Upper lobe of right lung (tissue), 1 donor: ENCODE data around the gene GPC3. TPM values are rescaled to one million over a fixed set of nuclear protein-coding genes. Genes with fewer than 3 reads are reported as not detected.
A peak's percentile ranks its signal among the peaks of the same experiment; 100 is the strongest.

ENCODE experiments used
- ATAC-seq: fragments of 200-7000 bp; cut with Tn5 transposase; one replicate; pipeline ENCODE4 v1.9.1; 2020; ENCODE audit warnings: mild to moderate bottlenecking, moderate library complexity
- DNase-seq: peaks from one replicate; pipeline ENCODE4 v3.0.0-alpha.2; 2020
- H3K27ac ChIP-seq: fragments of 200-600 bp; one replicate; pipeline ENCODE4 v1.8.0; 2022
- H3K27me3 ChIP-seq: fragments of 200-600 bp; one replicate; pipeline ENCODE4 v1.8.0; 2022; ENCODE audit warnings: mild to moderate bottlenecking
- H3K36me3 ChIP-seq: fragments of 200-600 bp; one replicate; pipeline ENCODE4 v1.8.0; 2022
- H3K4me1 ChIP-seq: fragments of 200-600 bp; one replicate; pipeline ENCODE4 v1.8.0; 2022
- H3K4me3 ChIP-seq: fragments of 200-600 bp; one replicate; pipeline ENCODE4 v1.8.0; 2022; ENCODE audit warnings: mild to moderate bottlenecking
- H3K9me3 ChIP-seq: fragments of 200-600 bp; one replicate; pipeline ENCODE4 v1.8.0; 2022
- CTCF ChIP-seq: fragments of 200-600 bp; IDR thresholded peaks from one replicate; pipeline ENCODE4 v1.8.0; 2022; ENCODE audit warnings: antibody characterized with exemption
- intact Hi-C: fragments of 100-400 bp; cut with DNase I; formaldehyde crosslinking; loops from one replicate; pipeline ENCODE4 v1.11.0; 2022
- total RNA-seq: library from RNA; stranded (reverse); fragmentation: NEBNext Ultra II Directional; extraction: Animal tissue kit (Norgen Biotek cat#: 25700); gene quantifications from one replicate; pipeline ENCODE4 v1.2.1, GENCODE V29; 2021
- donor health status: DM: no; HTN: yes; CAD: no; lungs with severe emphysema.

The GPC3 gene
- total RNA-seq, 1 donor from 2014 or later = 67.7 TPM

DNA sequence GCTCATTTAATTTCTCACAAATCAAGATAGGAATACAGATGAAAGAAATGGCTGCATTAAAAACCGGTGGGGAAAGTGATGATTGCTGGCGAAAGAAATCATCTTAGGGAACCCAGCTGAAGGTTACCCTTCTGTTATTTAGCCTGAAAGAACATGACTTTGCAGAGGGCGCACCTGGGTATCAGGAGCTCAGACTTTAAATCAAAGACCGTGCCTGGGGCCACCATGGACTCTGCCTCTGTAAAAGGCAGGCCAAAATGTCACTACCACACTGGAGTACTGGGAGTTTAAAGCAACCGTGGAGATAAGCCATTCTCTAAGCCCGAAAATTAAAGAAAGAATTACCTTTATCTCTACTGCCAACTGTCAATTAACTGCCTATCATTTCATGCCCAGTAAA is 24.3 kb downstream of the GPC3 start:
- no peak overlapping the region for H3K27ac ChIP-seq
- intact Hi-C loops = no loop called here
- no peaks in the 10 kb centered on the region for H3K9me3 ChIP-seq
- H3K4me1 ChIP-seq = no peaks in the 10 kb centered on the region
- no peak for TF ChIP-seq CTCF
- H3K4me3 ChIP-seq = no peak overlapping the region
- DNase-seq (no peak), ATAC-seq (no peak)
- no peaks in the 10 kb centered on the region for H3K36me3 ChIP-seq
- no peaks in the 10 kb centered on the region for H3K27me3 ChIP-seq

- H3K4me1 ChIP-seq = no peaks in the 10 kb centered on the region
- intact Hi-C loops = no loop called here
- H3K36me3 ChIP-seq = no peaks in the 10 kb centered on the region
- no peaks in the 10 kb centered on the region for H3K27me3 ChIP-seq
- no peaks in the 10 kb centered on the region for H3K9me3 ChIP-seq
- TF ChIP-seq CTCF = no peak
- no peak overlapping the region for H3K4me3 ChIP-seq
- DNase-seq (no peak), ATAC-seq (no peak)
- H3K27ac ChIP-seq = no peak overlapping the region
Observed at GRCh38 chrX:133959972-133960371, 25.4 kb downstream of the GPC3 start.

DNA sequence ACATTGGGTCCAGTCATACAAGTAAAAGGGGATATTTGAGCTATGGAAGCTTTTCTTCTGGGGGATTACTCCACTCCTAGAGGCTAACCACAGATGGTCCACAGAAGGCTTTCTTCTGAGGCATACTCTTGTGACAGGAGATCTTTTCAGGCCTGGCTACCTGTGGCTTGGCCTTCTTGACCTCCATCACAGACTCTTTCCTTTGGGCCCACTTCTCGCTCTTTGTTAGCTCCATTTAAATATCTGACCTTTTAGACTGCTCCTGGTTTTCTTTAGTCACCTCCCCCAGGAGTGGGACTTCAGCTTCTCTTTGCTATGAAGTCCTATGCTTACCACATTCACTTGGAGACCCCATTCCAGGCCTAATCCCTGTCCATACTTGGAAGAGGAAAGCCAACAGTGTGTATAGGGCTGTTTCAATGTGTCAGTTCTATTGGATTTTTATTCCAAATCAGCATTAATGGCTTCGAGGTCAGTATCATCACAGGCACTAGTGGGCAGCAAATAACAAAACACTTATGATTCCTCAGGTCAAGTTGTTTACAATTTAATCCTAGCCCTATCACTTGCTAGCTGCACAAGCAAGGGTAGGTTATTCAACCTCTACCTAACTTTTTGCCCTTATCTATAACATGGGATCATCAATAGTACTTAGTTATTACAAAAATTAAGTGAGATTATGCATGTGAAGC is 26.3 kb downstream of the GPC3 start:
- H3K4me1 ChIP-seq = no peaks in the 10 kb centered on the region
- H3K4me3 ChIP-seq = no peak overlapping the region
- no peak for DNase-seq
- H3K27me3 ChIP-seq = no peaks in the 10 kb centered on the region
- peak; percentile 16 for TF ChIP-seq CTCF
- no peaks in the 10 kb centered on the region for H3K36me3 ChIP-seq
- no peak overlapping the region for H3K27ac ChIP-seq
- no peak for ATAC-seq
- no peaks in the 10 kb centered on the region for H3K9me3 ChIP-seq
- intact Hi-C loops = no loop called here

- DNase-seq (no peak), ATAC-seq (no peak)
- no peaks in the 10 kb centered on the region for H3K36me3 ChIP-seq
Observed at GRCh38 chrX:133956570-133957340, 28.6 kb downstream of the GPC3 start.

GRCh38 chrX:133953785-133954355 is 31.5 kb downstream of the GPC3 start:
- intact Hi-C loops = no loop called here
- no peaks in the 10 kb centered on the region for H3K9me3 ChIP-seq
- ATAC-seq = no peak
- no peak overlapping the region for H3K27ac ChIP-seq
- no peak for TF ChIP-seq CTCF
- H3K4me1 ChIP-seq = no peaks in the 10 kb centered on the region
- H3K4me3 ChIP-seq = no peak overlapping the region
- no peaks in the 10 kb centered on the region for H3K36me3 ChIP-seq
- no peak for DNase-seq
- no peaks in the 10 kb centered on the region for H3K27me3 ChIP-seq

More at GRCh38 chrX:133956570-133957340, 28.6 kb downstream of the GPC3 start:
- H3K9me3 ChIP-seq = no peaks in the 10 kb centered on the region
- intact Hi-C loops = no loop called here
- H3K4me3 ChIP-seq = no peak overlapping the region
- no peaks in the 10 kb centered on the region for H3K4me1 ChIP-seq
- no peak for TF ChIP-seq CTCF
- H3K27ac ChIP-seq = no peak overlapping the region
- no peaks in the 10 kb centered on the region for H3K27me3 ChIP-seq
